Bronchial epithelial cell (primary cell): ENCODE measurements around the gene GCH1. TPM values are rescaled to one million over a fixed set of nuclear protein-coding genes. Genes with fewer than 3 reads are reported as not detected.

Experiments used
- DNase-seq: peaks from one replicate; pipeline ENCODE4 v3.0.0-alpha.2; 2010; ENCODE audit warnings: low read depth
- FAIRE-seq: peaks from 2 replicates; lab custom pipeline; 2011; peaks lifted over from hg19 to GRCh38; lab: Jason Lieb, UNC
- H3K27me3 ChIP-seq: 2 replicates; pipeline ENCODE4 v1.5.1; 2011; ENCODE audit warnings: low read length; ENCODE audit not compliant: control insufficient read depth, insufficient read depth
- H3K36me3 ChIP-seq: 2 replicates; pipeline ENCODE4 v1.5.1; 2011; ENCODE audit warnings: low read length; ENCODE audit not compliant: control insufficient read depth, insufficient read depth
- H3K4me3 ChIP-seq: 2 replicates; pipeline ENCODE4 v1.5.1; 2011; ENCODE audit warnings: mild to moderate bottlenecking, low read depth, low read length, control low read depth
- CTCF ChIP-seq: IDR thresholded peaks from 2 replicates; pipeline ENCODE4 v1.5.1; 2011; ENCODE audit warnings: mild to moderate bottlenecking, moderate library complexity, low read length, control low read depth, inconsistent platforms; ENCODE audit not compliant: insufficient read depth, severe bottlenecking
- total RNA-seq: library from RNA; depleted of rRNA; stranded (reverse); fragments of >200 nt; gene quantifications from 2 replicates; pipeline ENCODE4 v1.2.1, GENCODE V29; 2014

GCH1 gene
- total RNA-seq, 1 donor from 2014 or later = 9.0 TPM

- TF ChIP-seq CTCF = no peak
- FAIRE-seq (no peak), DNase-seq (no peak)
- Histone ChIP-seq H3K27me3 (no peaks in the 10 kb centered on the region), H3K36me3 (no peaks in the 10 kb centered on the region), H3K4me3 (no peak overlapping the region)
Observed at GRCh38 chr14:54936816-54937215, 34.2 kb upstream of the GCH1 start.

- FAIRE-seq = no peak
- Histone ChIP-seq H3K27me3 (no peaks in the 10 kb centered on the region), H3K4me3 (no peak overlapping the region), H3K36me3 (no peaks in the 10 kb centered on the region)
- no peak for TF ChIP-seq CTCF
- DNase-seq = peak; percentile 83
Observed at GRCh38 chr14:54935958-54936357, 33.3 kb upstream of the GCH1 start.

DNA sequence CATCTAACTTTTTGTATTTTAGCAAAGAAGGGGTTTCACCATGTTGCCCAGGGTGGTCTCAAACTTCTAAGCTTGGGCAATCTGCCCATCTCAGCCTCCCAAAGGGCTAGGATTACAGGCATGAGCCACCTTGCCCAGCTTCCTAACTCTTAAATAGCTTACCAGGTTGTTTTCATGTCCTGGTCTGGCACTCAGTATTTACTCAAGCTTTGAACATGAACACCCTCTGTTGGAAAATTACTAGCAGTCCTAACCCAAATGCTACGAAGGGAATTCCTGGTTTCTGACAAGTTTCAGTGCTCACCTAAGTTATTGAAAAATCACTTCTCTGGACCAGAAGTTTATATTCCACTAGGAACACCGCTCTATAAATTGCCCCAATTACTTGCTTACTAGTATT is 32.5 kb upstream of the GCH1 start:
- H3K4me3 ChIP-seq = no peak overlapping the region
- H3K27me3 ChIP-seq = no peaks in the 10 kb centered on the region
- FAIRE-seq = no peak
- H3K36me3 ChIP-seq = no peaks in the 10 kb centered on the region
- TF ChIP-seq CTCF = no peak
- DNase-seq = no peak

DNA sequence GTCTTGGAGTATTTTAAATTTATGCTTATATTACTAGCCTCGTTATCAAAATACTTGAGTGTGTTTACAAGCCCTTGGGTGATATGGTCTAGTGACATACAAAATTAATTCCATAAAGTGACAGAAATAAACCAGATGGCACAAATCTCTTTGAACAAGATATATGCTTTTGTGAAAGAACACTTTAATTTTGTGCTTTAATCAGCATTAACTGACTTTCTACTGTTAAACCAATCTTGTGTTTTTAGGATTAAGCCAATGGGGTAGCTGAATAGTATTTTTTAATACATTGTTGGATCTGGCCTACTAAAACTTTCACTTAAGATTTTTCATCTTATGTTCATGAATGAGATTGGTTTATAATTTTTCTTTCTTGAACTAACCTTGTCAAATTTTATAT is 30.4 kb upstream of the GCH1 start:
- no peak for FAIRE-seq
- no peak for DNase-seq
- H3K4me3 ChIP-seq = no peak overlapping the region
- H3K27me3 ChIP-seq = no peaks in the 10 kb centered on the region
- TF ChIP-seq CTCF = no peak
- no peaks in the 10 kb centered on the region for H3K36me3 ChIP-seq

DNA sequence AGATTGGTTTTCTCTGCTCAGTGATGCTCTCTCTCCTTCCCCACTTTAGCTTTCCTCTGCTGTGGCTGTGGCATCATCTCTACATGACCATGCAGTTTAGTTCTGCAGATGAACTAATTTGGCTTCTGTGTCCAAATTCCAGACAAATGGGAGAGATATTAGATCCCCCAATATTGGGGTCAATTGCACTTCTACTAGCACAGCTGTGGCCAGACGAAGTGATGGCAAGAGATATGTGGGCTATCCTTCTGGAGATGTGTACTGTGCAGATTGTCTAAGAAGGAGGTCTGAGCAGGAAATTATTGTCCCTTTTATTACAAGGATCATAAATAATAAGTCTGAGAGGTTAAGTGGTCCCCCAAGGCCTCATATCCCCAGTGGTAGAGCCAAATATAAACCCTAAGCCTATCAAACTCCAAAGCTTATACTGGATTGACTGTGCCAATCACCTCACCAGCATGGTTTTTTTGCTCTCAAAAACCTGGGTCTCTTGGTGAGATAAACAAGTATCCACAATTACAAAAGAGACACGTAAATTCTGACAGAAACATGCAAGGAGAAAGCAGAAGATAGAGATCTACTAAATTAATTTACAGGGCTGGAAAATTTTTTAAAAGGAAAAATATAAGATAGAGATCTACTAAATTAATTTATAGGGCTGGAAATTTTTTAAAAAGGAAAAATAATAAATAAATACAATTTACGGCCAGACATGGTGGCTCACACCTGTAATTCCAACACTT is 29.1 kb upstream of the GCH1 start:
- H3K27me3 ChIP-seq = no peaks in the 10 kb centered on the region
- FAIRE-seq (no peak), DNase-seq (no peak)
- H3K4me3 ChIP-seq = no peak overlapping the region
- no peak for TF ChIP-seq CTCF
- no peaks in the 10 kb centered on the region for H3K36me3 ChIP-seq

GRCh38 chr14:54931101-54931500 is 28.5 kb upstream of the GCH1 start:
- Histone ChIP-seq H3K27me3 (no peaks in the 10 kb centered on the region), H3K36me3 (no peaks in the 10 kb centered on the region), H3K4me3 (no peak overlapping the region)
- TF ChIP-seq CTCF = no peak
- DNase-seq = no peak
- FAIRE-seq = no peak
